HAP-1 (cell line): ENCODE data around the gene MAP2K1.
A peak's percentile ranks its signal among the peaks of the same experiment; 100 is the strongest.

Source experiments
- DNase-seq, 2 experiments: peaks; one replicate each; pipeline ENCODE4 v3.0.0-alpha.2; 2016 to 2020; ENCODE audit warnings: low spot score in 2 of 2
- H3K27me3 ChIP-seq: fragments of 250-450 bp; sonication (Bioruptor Pico); 2 replicates; pipeline ENCODE4 v1.5.1; 2020; ENCODE audit warnings: low read depth, mild to moderate bottlenecking, moderate library complexity
- H3K36me3 ChIP-seq: fragments of 250-450 bp; sonication (Bioruptor Pico); replicated peaks from 2 replicates; pipeline ENCODE4 v1.5.1; 2020; ENCODE audit warnings: mild to moderate bottlenecking
- H3K4me1 ChIP-seq: fragments of 250-450 bp; sonication (Bioruptor Pico); 2 replicates; pipeline ENCODE4 v1.5.1; 2020; ENCODE audit warnings: mild to moderate bottlenecking
- H3K4me3 ChIP-seq: fragments of 250-450 bp; sonication (Bioruptor Pico); 2 replicates; pipeline ENCODE4 v1.5.1; 2020; ENCODE audit warnings: mild to moderate bottlenecking, moderate library complexity
- H3K9me3 ChIP-seq: fragments of 250-450 bp; sonication (Bioruptor Pico); 2 replicates; pipeline ENCODE4 v1.5.1; 2020; ENCODE audit warnings: mild to moderate bottlenecking, moderate library complexity
- in situ Hi-C: fragments of 300-500 bp; cut with MboI; formaldehyde crosslinking; loops from 3 replicates; pipeline ENCODE4 v1.14.3; 2020; ENCODE audit warnings: low sequenced_read_pairs, inconsistent platforms, mixed read lengths

MAP2K1 gene

GRCh38 chr15:66419471-66419870, 32.8 kb downstream of the MAP2K1 start:
- H3K36me3 ChIP-seq, result no peaks in the 10 kb centered on the region
- H3K27me3 ChIP-seq, result no peaks in the 10 kb centered on the region
- H3K4me3 ChIP-seq, result no peak overlapping the region
- in situ Hi-C loops, result no loop called here
- DNase-seq, result no peak
- peaks cover 3% of the 10 kb centered on the region; the same call in 1 of the 2 replicates for H3K9me3 ChIP-seq
- no peaks in the 10 kb centered on the region for H3K4me1 ChIP-seq

- no peak for DNase-seq
- in situ Hi-C loops, result no loop called here
- Histone ChIP-seq H3K27me3 (no peaks in the 10 kb centered on the region), H3K4me1 (peaks cover 14% of the 10 kb centered on the region), H3K4me3 (no peak overlapping the region), H3K9me3 (peaks cover 3% of the 10 kb centered on the region; the same call in 1 of the 2 replicates), H3K36me3 (no peaks in the 10 kb centered on the region)
These were observed 35.6 kb downstream of the MAP2K1 start for GRCh38 chr15:66422347-66422746.

- Histone ChIP-seq H3K4me3 (no peak overlapping the region), H3K27me3 (no peaks in the 10 kb centered on the region), H3K4me1 (peaks cover 14% of the 10 kb centered on the region), H3K9me3 (peaks cover 3% of the 10 kb centered on the region; the same call in 1 of the 2 replicates), H3K36me3 (no peaks in the 10 kb centered on the region)
- no peak for DNase-seq
- in situ Hi-C loops, result no loop called here
These were observed 36.4 kb downstream of the MAP2K1 start for GRCh38 chr15:66423149-66423548.

GRCh38 chr15:66424963-66425612, 38.4 kb downstream of the MAP2K1 start:
- in situ Hi-C loops, result no loop called here
- peaks cover 3% of the 10 kb centered on the region; the same call in 1 of the 2 replicates for H3K9me3 ChIP-seq
- no peaks in the 10 kb centered on the region for H3K36me3 ChIP-seq
- H3K27me3 ChIP-seq, result no peaks in the 10 kb centered on the region
- no peak overlapping the region for H3K4me3 ChIP-seq
- DNase-seq, result no peak
- peaks cover 14% of the 10 kb centered on the region for H3K4me1 ChIP-seq

- peaks cover 3% of the 10 kb centered on the region; the same call in 1 of the 2 replicates for H3K9me3 ChIP-seq
- in situ Hi-C loops, result no loop called here
- DNase-seq, result peak in 1 of 2 experiments; percentile 90
These were observed 39.1 kb downstream of the MAP2K1 start for GRCh38 chr15:66425837-66426236.

GRCh38 chr15:66429117-66429516, 42.4 kb downstream of the MAP2K1 start:
- Histone ChIP-seq H3K4me1 (peaks cover 14% of the 10 kb centered on the region), H3K4me3 (no peak overlapping the region), H3K27me3 (no peaks in the 10 kb centered on the region), H3K36me3 (no peaks in the 10 kb centered on the region), H3K9me3 (peaks cover 2% of the 10 kb centered on the region; the same call in 1 of the 2 replicates)
- DNase-seq, result no peak
- in situ Hi-C loops, result no loop called here

More at GRCh38 chr15:66425837-66426236, 39.1 kb downstream of the MAP2K1 start:
- Histone ChIP-seq H3K36me3 (no peaks in the 10 kb centered on the region), H3K4me3 (no peak overlapping the region), H3K27me3 (no peaks in the 10 kb centered on the region), H3K4me1 (peaks cover 14% of the 10 kb centered on the region)

- no peaks in the 10 kb centered on the region for H3K36me3 ChIP-seq
- H3K27me3 ChIP-seq, result no peaks in the 10 kb centered on the region
- no peaks in the 10 kb centered on the region for H3K9me3 ChIP-seq
- no peak overlapping the region for H3K4me3 ChIP-seq
- in situ Hi-C loops, result no loop called here
- H3K4me1 ChIP-seq, result peaks cover 14% of the 10 kb centered on the region
- DNase-seq, result no peak
These were observed 42.8 kb downstream of the MAP2K1 start for GRCh38 chr15:66429546-66429945.

GRCh38 chr15:66430627-66431255, 44.0 kb downstream of the MAP2K1 start:
- DNase-seq, result no peak
- in situ Hi-C loops, result no loop called here
- peaks cover 3% of the 10 kb centered on the region; the same call in 1 of the 2 replicates for H3K36me3 ChIP-seq
- no peaks in the 10 kb centered on the region for H3K27me3 ChIP-seq
- peaks cover 6% of the 10 kb centered on the region for H3K4me1 ChIP-seq
- H3K9me3 ChIP-seq, result no peaks in the 10 kb centered on the region
- H3K4me3 ChIP-seq, result no peak overlapping the region

GRCh38 chr15:66433726-66434125, 47.0 kb downstream of the MAP2K1 start:
- peaks cover 29% of the 10 kb centered on the region for H3K36me3 ChIP-seq
- in situ Hi-C loops, result no loop called here
- H3K27me3 ChIP-seq, result no peaks in the 10 kb centered on the region
- no peaks in the 10 kb centered on the region for H3K9me3 ChIP-seq
- H3K4me1 ChIP-seq, result no peaks in the 10 kb centered on the region
- H3K4me3 ChIP-seq, result no peak overlapping the region
- DNase-seq, result no peak

GRCh38 chr15:66440501-66440900, 53.8 kb downstream of the MAP2K1 start:
- H3K9me3 ChIP-seq, result no peaks in the 10 kb centered on the region
- no peaks in the 10 kb centered on the region for H3K27me3 ChIP-seq
- in situ Hi-C loops, result no loop called here
- peaks cover 16% of the 10 kb centered on the region for H3K4me1 ChIP-seq
- H3K4me3 ChIP-seq, result no peak overlapping the region
- H3K36me3 ChIP-seq, result peaks cover 72% of the 10 kb centered on the region
- DNase-seq, result peak; percentile 63 to 96

GRCh38 chr15:66452420-66452819, 65.7 kb downstream of the MAP2K1 start:
- no peaks in the 10 kb centered on the region; the same call in 1 of the 2 replicates for H3K36me3 ChIP-seq
- in situ Hi-C loops, result no loop called here
- H3K4me3 ChIP-seq, result no peak overlapping the region
- H3K4me1 ChIP-seq, result no peaks in the 10 kb centered on the region
- H3K9me3 ChIP-seq, result no peaks in the 10 kb centered on the region
- DNase-seq, result no peak
- H3K27me3 ChIP-seq, result no peaks in the 10 kb centered on the region

GRCh38 chr15:66452971-66453580, 66.4 kb downstream of the MAP2K1 start:
- in situ Hi-C loops, result no loop called here
- DNase-seq, result no peak
- Histone ChIP-seq H3K27me3 (no peaks in the 10 kb centered on the region), H3K36me3 (no peaks in the 10 kb centered on the region; the same call in 1 of the 2 replicates), H3K9me3 (no peaks in the 10 kb centered on the region), H3K4me3 (no peak overlapping the region), H3K4me1 (no peaks in the 10 kb centered on the region)

- H3K27me3 ChIP-seq, result no peaks in the 10 kb centered on the region
- no peaks in the 10 kb centered on the region for H3K36me3 ChIP-seq
- in situ Hi-C loops, result no loop called here
- no peaks in the 10 kb centered on the region for H3K9me3 ChIP-seq
- no peaks in the 10 kb centered on the region for H3K4me1 ChIP-seq
- DNase-seq, result no peak
- no peak overlapping the region for H3K4me3 ChIP-seq
These were observed 67.4 kb downstream of the MAP2K1 start for GRCh38 chr15:66454143-66454542.

- H3K4me1 ChIP-seq, result no peaks in the 10 kb centered on the region
- no peaks in the 10 kb centered on the region; the same call in 1 of the 2 replicates for H3K36me3 ChIP-seq
These were observed 69.5 kb downstream of the MAP2K1 start for GRCh38 chr15:66456211-66456610.

More at GRCh38 chr15:66456211-66456610, 69.5 kb downstream of the MAP2K1 start:
- H3K4me3 ChIP-seq, result no peak overlapping the region
- H3K27me3 ChIP-seq, result no peaks in the 10 kb centered on the region
- in situ Hi-C loops, result no loop called here
- no peaks in the 10 kb centered on the region for H3K9me3 ChIP-seq
- DNase-seq, result no peak
